ENCODE measurements around the gene PIGO. TPM values are rescaled to one million over a fixed set of nuclear protein-coding genes. Genes with fewer than 3 reads are reported as not detected.

Gene PIGO
- total and polyA plus RNA-seq, 2 of the 8 experiments (the other 6 are each of a cell fraction or from before 2014, with no cell fraction given) = 20.5 to 31.3 TPM

GRCh38 chr9:35078066-35078465 lies 18.3 kb downstream of the PIGO start (continued):
- no peak for TF ChIP-seq RXRA (IDR thresholded peaks at IDR 0.05; ENCODE audit: insufficient read depth, low read depth, low read length)
